GM21619 (cell line): ENCODE measurements around the gene MRPL52.
"Not testable (repeated sequence)": the region's sequence is repeated elsewhere in the genome, so short reads cannot be mapped to it uniquely, and the experiment has no call there.

ENCODE experiments used
- ATAC-seq: cut with Tn5 transposase; IDR thresholded peaks from one replicate; pipeline ENCODE4 v1.9.1; 2021; ENCODE audit not compliant: unreplicated experiment

MRPL52 gene

GRCh38 chr14:22829661-22830442, at the start of gene MRPL52:
Gene MRPL52 (plus strand): TSS chr14:22829887. CDS start chr14:22829913, 26 bp downstream.
- ATAC-seq = peak; percentile 89

GRCh38 chr14:22780105-22780679, 49.5 kb upstream of the MRPL52 start:
- ATAC-seq = no peak

GRCh38 chr14:22780941-22781300, 48.8 kb upstream of the MRPL52 start:
- ATAC-seq = no peak

- no peak for ATAC-seq
Observed at GRCh38 chr14:22781301-22781991, 48.2 kb upstream of the MRPL52 start.

- no peak for ATAC-seq
Observed at GRCh38 chr14:22786685-22787084, 43.0 kb upstream of the MRPL52 start.

GRCh38 chr14:22791301-22791700, 38.4 kb upstream of the MRPL52 start:
- ATAC-seq = no peak

GRCh38 chr14:22792158-22792557, 37.5 kb upstream of the MRPL52 start:
- ATAC-seq = no peak

GRCh38 chr14:22793550-22793949, 36.1 kb upstream of the MRPL52 start:
- ATAC-seq = not testable (repeated sequence)

GRCh38 chr14:22793976-22794375, 35.7 kb upstream of the MRPL52 start:
- ATAC-seq = no peak

GRCh38 chr14:22794551-22794951, 35.1 kb upstream of the MRPL52 start:
- ATAC-seq = peak; percentile 42

- ATAC-seq = peak; percentile 43
Observed at GRCh38 chr14:22796087-22796707, 33.5 kb upstream of the MRPL52 start.

GRCh38 chr14:22797017-22797917, 32.4 kb upstream of the MRPL52 start:
- no peak for ATAC-seq

- no peak for ATAC-seq
Observed at GRCh38 chr14:22798528-22798927, 31.2 kb upstream of the MRPL52 start.

GRCh38 chr14:22800346-22800745, 29.3 kb upstream of the MRPL52 start:
- no peak for ATAC-seq

GRCh38 chr14:22801716-22802115, 28.0 kb upstream of the MRPL52 start:
- no peak for ATAC-seq

GRCh38 chr14:22802860-22803686, 26.6 kb upstream of the MRPL52 start:
- peak; percentile 46 for ATAC-seq

- peak; percentile 33 for ATAC-seq
Observed at GRCh38 chr14:22803687-22803974, 26.1 kb upstream of the MRPL52 start.

GRCh38 chr14:22805235-22805634, 24.5 kb upstream of the MRPL52 start:
- ATAC-seq = not testable (repeated sequence)

- no peak for ATAC-seq
Observed at GRCh38 chr14:22807432-22808087, 22.1 kb upstream of the MRPL52 start.
